ENCODE results near the gene FOXO3. TPM values are rescaled to one million over a fixed set of nuclear protein-coding genes. Genes with fewer than 3 reads are reported as not detected.

The FOXO3 gene
- total RNA-seq, 6 experiments from 2014 or later: 21.1 to 28.9 (median 24.2) TPM

GRCh38 chr6:108669673-108670072, 109.0 kb downstream of the FOXO3 start:
- Mint-ChIP-seq H3K4me1 (ENCODE audit: low read depth) (peaks cover 36% of the 10 kb centered on the region), H3K36me3 (ENCODE audit: low read depth) (peaks cover 14% of the 10 kb centered on the region), H3K27ac (no peak overlapping the region), H3K4me3 (no peak overlapping the region), H3K9me3 (no peaks in the 10 kb centered on the region), H3K27me3 (ENCODE audit: insufficient read depth) (no peaks in the 10 kb centered on the region; the same call in 1 of the 2 replicates)
- no peak for DNase-seq
- TF ChIP-seq CTCF (IDR thresholded peaks at IDR 0.05): no peak

GRCh38 chr6:108671175-108671574, 110.5 kb downstream of the FOXO3 start:
- H3K9me3 Mint-ChIP-seq: no peaks in the 10 kb centered on the region
- peaks cover 48% of the 10 kb centered on the region for H3K4me1 Mint-ChIP-seq (ENCODE audit: low read depth)
- no peak overlapping the region for H3K27ac Mint-ChIP-seq
- H3K27me3 Mint-ChIP-seq (ENCODE audit: insufficient read depth): no peaks in the 10 kb centered on the region; the same call in 1 of the 2 replicates
- no peak overlapping the region for H3K4me3 Mint-ChIP-seq
- TF ChIP-seq CTCF (IDR thresholded peaks at IDR 0.05): no peak
- peaks cover 7% of the 10 kb centered on the region for H3K36me3 Mint-ChIP-seq (ENCODE audit: low read depth)
- no peak for DNase-seq

GRCh38 chr6:108671790-108672189, 111.1 kb downstream of the FOXO3 start:
- TF ChIP-seq CTCF (IDR thresholded peaks at IDR 0.05): no peak
- no peak overlapping the region for H3K27ac Mint-ChIP-seq
- DNase-seq: no peak
- peaks cover 54% of the 10 kb centered on the region for H3K4me1 Mint-ChIP-seq (ENCODE audit: low read depth)
- H3K4me3 Mint-ChIP-seq: no peak overlapping the region
- H3K9me3 Mint-ChIP-seq: no peaks in the 10 kb centered on the region
- H3K36me3 Mint-ChIP-seq (ENCODE audit: low read depth): peaks cover 7% of the 10 kb centered on the region
- no peaks in the 10 kb centered on the region; the same call in 1 of the 2 replicates for H3K27me3 Mint-ChIP-seq (ENCODE audit: insufficient read depth)

GRCh38 chr6:108672641-108673040, 111.9 kb downstream of the FOXO3 start:
- DNase-seq: no peak
- H3K27ac Mint-ChIP-seq: no peak overlapping the region

DNA sequence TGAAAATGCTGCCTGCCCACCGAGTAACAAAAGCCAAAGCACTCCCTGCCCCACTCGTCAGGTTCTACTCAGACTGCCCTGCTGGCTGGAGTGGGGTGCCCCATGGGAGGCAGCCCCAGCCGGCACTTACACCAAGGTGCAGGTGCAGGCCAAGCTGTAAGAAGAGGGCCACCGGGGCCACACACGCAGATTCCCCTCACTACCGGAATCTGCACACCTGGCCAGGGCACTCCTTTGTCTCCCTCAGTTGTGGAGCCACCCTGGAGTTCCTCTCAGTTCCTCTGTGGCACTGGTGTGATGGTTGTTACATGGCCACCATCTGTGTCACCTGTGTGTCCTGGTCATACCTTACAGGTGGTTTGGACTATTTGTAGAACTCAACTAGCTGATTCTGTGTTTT, 112.4 kb downstream of the FOXO3 start:
- no peak overlapping the region for H3K4me3 Mint-ChIP-seq
- H3K27me3 Mint-ChIP-seq (ENCODE audit: insufficient read depth): peaks cover 2% of the 10 kb centered on the region
- DNase-seq: no peak
- TF ChIP-seq CTCF (IDR thresholded peaks at IDR 0.05): no peak
- H3K36me3 Mint-ChIP-seq (ENCODE audit: low read depth): peaks cover 5% of the 10 kb centered on the region
- H3K27ac Mint-ChIP-seq: no peak overlapping the region
- no peaks in the 10 kb centered on the region for H3K9me3 Mint-ChIP-seq
- H3K4me1 Mint-ChIP-seq (ENCODE audit: low read depth): peaks cover 64% of the 10 kb centered on the region

More at GRCh38 chr6:108672641-108673040, 111.9 kb downstream of the FOXO3 start:
- TF ChIP-seq CTCF (IDR thresholded peaks at IDR 0.05): no peak
- Mint-ChIP-seq H3K9me3 (no peaks in the 10 kb centered on the region), H3K4me3 (no peak overlapping the region), H3K27me3 (ENCODE audit: insufficient read depth) (peaks cover 2% of the 10 kb centered on the region), H3K4me1 (ENCODE audit: low read depth) (peaks cover 62% of the 10 kb centered on the region), H3K36me3 (ENCODE audit: low read depth) (peaks cover 7% of the 10 kb centered on the region)

DNA sequence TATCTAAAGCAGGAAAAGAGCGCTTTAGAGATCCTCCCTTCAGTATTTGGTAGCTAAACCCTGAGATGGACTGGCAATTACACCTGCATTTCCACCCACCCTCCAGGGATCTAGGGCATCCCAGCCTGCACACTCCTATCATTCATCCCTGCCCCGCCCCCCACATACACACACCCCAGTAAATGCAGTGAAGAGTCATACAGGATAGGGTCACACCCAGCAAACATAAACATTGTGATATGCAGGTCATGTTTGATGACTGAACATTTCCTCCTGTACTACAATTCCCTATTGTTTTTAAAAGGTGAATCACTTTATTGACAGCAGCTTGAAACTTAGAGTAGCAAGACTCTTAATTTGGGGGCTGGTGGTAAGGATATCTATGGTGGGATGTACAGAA, 112.9 kb downstream of the FOXO3 start:
- H3K36me3 Mint-ChIP-seq (ENCODE audit: low read depth): peaks cover under 1% of the 10 kb centered on the region
- no peak for DNase-seq

More for the DNA sequence above, 112.9 kb downstream of the FOXO3 start:
- Mint-ChIP-seq H3K4me3 (no peak overlapping the region), H3K9me3 (no peaks in the 10 kb centered on the region), H3K27ac (no peak overlapping the region), H3K27me3 (ENCODE audit: insufficient read depth) (peaks cover 2% of the 10 kb centered on the region), H3K4me1 (ENCODE audit: low read depth) (peaks cover 62% of the 10 kb centered on the region)
- no peak for TF ChIP-seq CTCF (IDR thresholded peaks at IDR 0.05)
